ENCODE results near the gene MSRB1. TPM values are rescaled to one million over a fixed set of nuclear protein-coding genes. Genes with fewer than 3 reads are reported as not detected.

Gene MSRB1
- total and polyA plus RNA-seq, 2 of the 13 experiments (the other 11 are each of a cell fraction or from before 2014, with no cell fraction given): 32.1 to 75.4 TPM

DNA sequence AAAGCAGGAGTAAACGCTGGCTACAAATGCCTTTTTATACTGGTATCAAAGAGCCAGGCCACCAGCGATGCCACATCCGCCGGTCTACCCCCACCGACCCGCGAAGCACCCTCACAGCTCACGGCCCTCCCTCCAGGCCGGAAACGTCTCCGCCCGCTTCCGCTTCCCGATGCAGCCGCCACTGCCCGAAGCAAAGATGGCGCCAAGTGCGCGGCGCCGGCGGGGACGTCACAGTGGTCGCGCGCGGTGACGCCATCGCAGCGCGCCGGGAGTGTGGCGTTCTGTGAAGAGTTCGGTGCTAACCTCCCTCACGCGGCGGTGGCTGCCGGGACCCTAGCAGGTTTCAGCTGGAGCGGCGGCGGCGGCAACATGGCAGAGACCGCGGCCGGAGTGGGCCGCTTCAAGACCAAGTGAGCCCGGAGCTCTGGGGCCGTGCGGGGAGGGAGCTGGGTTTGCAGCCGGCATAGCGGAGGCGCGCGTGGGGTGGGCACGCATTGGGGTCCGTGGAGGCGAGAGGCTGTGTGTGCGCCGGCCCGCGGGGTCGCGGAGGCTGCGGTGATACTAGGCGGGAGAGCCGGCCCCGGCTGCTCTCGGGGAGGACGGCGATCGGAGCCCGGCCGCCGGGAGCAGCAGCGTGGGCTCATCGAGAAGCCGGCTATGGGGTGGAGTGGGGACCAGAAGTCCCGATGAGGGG, 28.9 kb upstream of the MSRB1 start, which contains the start of gene TBL3 (continued):
- TF ChIP-seq ZNF383 (CRISPR knock-in tag; IDR thresholded peaks at IDR 0.05; ENCODE audit: borderline replicate concordance): peak; percentile 91; the same call in 1 of the 2 replicates
- TF ChIP-seq PAF1 (CRISPR knock-in tag; IDR thresholded peaks at IDR 0.05): no peak
- TF ChIP-seq PHF20 (CRISPR knock-in tag; IDR thresholded peaks at IDR 0.05): peak; percentile 100
- peak; percentile 100 for TF ChIP-seq GATAD1 (CRISPR knock-in tag; IDR thresholded peaks at IDR 0.05)
- 0 out of 2 replicates have a peak, but pooled peaks have one; percentile 51 for TF ChIP-seq MIER2 (CRISPR knock-in tag; IDR thresholded peaks at IDR 0.05)
- peak; percentile 33; the same call in 1 of the 2 replicates for TF ChIP-seq PPARG (CRISPR knock-in tag; conservative IDR thresholded peaks at IDR 0.05)
- TF ChIP-seq PRPF4 (IDR thresholded peaks at IDR 0.05; ENCODE audit: low read depth, low read length, poor library complexity, severe bottlenecking): no peak
- peak; percentile 89; the same call in 1 of the 2 replicates for TF ChIP-seq YEATS4 (CRISPR knock-in tag; IDR thresholded peaks at IDR 0.05; ENCODE audit: borderline replicate concordance)
- TF ChIP-seq, protein P1, sequence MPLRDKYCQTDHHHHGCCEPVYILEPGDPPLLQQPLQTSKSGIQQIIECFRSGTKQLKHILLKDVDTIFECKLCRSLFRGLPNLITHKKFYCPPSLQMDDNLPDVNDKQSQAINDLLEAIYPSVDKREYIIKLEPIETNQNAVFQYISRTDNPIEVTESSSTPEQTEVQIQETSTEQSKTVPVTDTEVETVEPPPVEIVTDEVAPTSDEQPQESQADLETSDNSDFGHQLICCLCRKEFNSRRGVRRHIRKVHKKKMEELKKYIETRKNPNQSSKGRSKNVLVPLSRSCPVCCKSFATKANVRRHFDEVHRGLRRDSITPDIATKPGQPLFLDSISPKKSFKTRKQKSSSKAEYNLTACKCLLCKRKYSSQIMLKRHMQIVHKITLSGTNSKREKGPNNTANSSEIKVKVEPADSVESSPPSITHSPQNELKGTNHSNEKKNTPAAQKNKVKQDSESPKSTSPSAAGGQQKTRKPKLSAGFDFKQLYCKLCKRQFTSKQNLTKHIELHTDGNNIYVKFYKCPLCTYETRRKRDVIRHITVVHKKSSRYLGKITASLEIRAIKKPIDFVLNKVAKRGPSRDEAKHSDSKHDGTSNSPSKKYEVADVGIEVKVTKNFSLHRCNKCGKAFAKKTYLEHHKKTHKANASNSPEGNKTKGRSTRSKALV (CRISPR knock-in tag; IDR thresholded peaks at IDR 0.05): 0 out of 2 replicates have a peak, but pooled peaks have one; percentile 38
- peak; percentile 60; the same call in 1 of the 2 replicates for TF ChIP-seq ZNF749 (CRISPR knock-in tag; IDR thresholded peaks at IDR 0.05; ENCODE audit: borderline replicate concordance)
- TF ChIP-seq GATAD2A (CRISPR knock-in tag; IDR thresholded peaks at IDR 0.05): peak; percentile 74
- TF ChIP-seq, protein P2, sequence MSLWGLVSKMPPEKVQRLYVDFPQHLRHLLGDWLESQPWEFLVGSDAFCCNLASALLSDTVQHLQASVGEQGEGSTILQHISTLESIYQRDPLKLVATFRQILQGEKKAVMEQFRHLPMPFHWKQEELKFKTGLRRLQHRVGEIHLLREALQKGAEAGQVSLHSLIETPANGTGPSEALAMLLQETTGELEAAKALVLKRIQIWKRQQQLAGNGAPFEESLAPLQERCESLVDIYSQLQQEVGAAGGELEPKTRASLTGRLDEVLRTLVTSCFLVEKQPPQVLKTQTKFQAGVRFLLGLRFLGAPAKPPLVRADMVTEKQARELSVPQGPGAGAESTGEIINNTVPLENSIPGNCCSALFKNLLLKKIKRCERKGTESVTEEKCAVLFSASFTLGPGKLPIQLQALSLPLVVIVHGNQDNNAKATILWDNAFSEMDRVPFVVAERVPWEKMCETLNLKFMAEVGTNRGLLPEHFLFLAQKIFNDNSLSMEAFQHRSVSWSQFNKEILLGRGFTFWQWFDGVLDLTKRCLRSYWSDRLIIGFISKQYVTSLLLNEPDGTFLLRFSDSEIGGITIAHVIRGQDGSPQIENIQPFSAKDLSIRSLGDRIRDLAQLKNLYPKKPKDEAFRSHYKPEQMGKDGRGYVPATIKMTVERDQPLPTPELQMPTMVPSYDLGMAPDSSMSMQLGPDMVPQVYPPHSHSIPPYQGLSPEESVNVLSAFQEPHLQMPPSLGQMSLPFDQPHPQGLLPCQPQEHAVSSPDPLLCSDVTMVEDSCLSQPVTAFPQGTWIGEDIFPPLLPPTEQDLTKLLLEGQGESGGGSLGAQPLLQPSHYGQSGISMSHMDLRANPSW (CRISPR knock-in tag; IDR thresholded peaks at IDR 0.05; ENCODE audit: borderline replicate concordance): no peak; the same call in 1 of the 2 replicates
- TF ChIP-seq RAD51 (IDR thresholded peaks at IDR 0.05; ENCODE audit: borderline replicate concordance): no peak
- peak; percentile 81 for TF ChIP-seq ZNF747 (CRISPR knock-in tag; IDR thresholded peaks at IDR 0.05; ENCODE audit: borderline replicate concordance)
- peak; percentile 44; the same call in 1 of the 2 replicates for TF ChIP-seq ZNF782 (CRISPR knock-in tag; IDR thresholded peaks at IDR 0.05; ENCODE audit: borderline replicate concordance)
- TF ChIP-seq ZNF3 (CRISPR knock-in tag; IDR thresholded peaks at IDR 0.05): no peak
- TF ChIP-seq THYN1 (CRISPR knock-in tag; IDR thresholded peaks at IDR 0.05; ENCODE audit: borderline replicate concordance, low read depth): no peak
- TF ChIP-seq ZNF629 (CRISPR knock-in tag; conservative IDR thresholded peaks at IDR 0.05): 0 out of 2 replicates have a peak, but pooled peaks have one; percentile 13
- TF ChIP-seq, protein P3, sequence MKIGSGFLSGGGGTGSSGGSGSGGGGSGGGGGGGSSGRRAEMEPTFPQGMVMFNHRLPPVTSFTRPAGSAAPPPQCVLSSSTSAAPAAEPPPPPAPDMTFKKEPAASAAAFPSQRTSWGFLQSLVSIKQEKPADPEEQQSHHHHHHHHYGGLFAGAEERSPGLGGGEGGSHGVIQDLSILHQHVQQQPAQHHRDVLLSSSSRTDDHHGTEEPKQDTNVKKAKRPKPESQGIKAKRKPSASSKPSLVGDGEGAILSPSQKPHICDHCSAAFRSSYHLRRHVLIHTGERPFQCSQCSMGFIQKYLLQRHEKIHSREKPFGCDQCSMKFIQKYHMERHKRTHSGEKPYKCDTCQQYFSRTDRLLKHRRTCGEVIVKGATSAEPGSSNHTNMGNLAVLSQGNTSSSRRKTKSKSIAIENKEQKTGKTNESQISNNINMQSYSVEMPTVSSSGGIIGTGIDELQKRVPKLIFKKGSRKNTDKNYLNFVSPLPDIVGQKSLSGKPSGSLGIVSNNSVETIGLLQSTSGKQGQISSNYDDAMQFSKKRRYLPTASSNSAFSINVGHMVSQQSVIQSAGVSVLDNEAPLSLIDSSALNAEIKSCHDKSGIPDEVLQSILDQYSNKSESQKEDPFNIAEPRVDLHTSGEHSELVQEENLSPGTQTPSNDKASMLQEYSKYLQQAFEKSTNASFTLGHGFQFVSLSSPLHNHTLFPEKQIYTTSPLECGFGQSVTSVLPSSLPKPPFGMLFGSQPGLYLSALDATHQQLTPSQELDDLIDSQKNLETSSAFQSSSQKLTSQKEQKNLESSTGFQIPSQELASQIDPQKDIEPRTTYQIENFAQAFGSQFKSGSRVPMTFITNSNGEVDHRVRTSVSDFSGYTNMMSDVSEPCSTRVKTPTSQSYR (CRISPR knock-in tag; IDR thresholded peaks at IDR 0.05; ENCODE audit: borderline replicate concordance): peak; percentile 73; the same call in 1 of the 2 replicates
- no peak for TF ChIP-seq ZNF879 (CRISPR knock-in tag; IDR thresholded peaks at IDR 0.05)
- TF ChIP-seq, protein P4, sequence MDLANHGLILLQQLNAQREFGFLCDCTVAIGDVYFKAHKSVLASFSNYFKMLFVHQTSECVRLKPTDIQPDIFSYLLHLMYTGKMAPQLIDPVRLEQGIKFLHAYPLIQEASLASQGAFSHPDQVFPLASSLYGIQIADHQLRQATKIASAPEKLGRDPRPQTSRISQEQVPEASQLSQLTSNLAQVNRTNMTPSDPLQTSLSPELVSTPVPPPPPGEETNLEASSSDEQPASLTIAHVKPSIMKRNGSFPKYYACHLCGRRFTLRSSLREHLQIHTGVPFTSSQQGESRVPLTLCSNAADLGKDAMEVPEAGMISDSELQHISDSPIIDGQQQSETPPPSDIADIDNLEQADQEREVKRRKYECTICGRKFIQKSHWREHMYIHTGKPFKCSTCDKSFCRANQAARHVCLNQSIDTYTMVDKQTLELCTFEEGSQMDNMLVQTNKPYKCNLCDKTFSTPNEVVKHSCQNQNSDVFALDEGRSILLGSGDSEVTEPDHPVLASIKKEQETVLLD (CRISPR knock-in tag; IDR thresholded peaks at IDR 0.05; ENCODE audit: low read depth): peak; percentile 93

Data from HepG2 (cell line).